ENCODE data around the gene SLC12A7.

DNA sequence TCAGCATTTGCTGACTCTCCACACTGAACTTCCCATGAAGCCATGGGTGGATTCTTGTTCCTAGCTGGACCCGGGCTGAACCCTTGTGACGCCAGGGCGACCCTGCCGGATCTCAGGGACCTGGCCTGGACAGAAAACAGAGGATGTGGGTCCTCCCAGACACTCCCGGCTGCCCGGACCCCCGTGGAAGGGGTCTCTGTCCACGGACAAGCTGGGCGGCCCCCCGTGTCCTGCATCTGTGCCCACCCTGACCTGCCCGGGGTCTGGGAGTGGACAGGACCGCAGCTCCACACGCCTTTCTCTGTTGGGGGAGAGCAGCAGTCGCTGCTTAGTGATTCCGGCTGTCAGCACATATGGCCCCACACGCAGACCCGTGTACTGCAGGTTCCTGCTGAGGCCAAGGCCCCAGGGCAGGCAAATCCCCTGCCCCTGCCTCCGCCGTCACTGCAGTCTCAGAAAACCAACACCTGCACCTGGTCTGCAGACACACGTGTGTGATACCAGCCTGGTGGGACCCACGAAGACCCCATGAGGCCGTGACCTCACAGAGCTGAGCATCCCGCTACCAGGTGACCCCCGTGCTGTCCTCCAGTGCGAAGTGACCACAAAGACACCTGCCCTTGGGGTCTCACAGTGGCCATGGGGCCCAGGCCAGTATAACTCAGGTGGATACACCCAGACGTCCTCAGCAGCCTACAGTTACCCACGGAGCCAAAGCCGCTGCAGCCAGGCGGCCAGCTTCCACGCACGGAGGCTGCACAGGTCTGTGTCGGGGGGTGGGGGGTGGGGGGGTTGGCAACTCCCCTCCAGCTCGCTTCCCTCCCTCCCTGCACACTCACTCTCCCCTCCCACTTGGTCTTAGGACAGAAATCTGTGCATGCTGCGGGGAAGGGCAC is 52.6 kb downstream of the SLC12A7 start:
- TF ChIP-seq, protein P1, sequence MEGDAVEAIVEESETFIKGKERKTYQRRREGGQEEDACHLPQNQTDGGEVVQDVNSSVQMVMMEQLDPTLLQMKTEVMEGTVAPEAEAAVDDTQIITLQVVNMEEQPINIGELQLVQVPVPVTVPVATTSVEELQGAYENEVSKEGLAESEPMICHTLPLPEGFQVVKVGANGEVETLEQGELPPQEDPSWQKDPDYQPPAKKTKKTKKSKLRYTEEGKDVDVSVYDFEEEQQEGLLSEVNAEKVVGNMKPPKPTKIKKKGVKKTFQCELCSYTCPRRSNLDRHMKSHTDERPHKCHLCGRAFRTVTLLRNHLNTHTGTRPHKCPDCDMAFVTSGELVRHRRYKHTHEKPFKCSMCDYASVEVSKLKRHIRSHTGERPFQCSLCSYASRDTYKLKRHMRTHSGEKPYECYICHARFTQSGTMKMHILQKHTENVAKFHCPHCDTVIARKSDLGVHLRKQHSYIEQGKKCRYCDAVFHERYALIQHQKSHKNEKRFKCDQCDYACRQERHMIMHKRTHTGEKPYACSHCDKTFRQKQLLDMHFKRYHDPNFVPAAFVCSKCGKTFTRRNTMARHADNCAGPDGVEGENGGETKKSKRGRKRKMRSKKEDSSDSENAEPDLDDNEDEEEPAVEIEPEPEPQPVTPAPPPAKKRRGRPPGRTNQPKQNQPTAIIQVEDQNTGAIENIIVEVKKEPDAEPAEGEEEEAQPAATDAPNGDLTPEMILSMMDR (IDR thresholded peaks at IDR 0.05 in 2 of 3, conservative IDR thresholded peaks at IDR 0.05 in 1 of 3; ENCODE audit: insufficient read depth in 2 of 3, low read depth in 1 of 3, low read length in 3 of 3), result no peak
- TF ChIP-seq, protein P2, sequence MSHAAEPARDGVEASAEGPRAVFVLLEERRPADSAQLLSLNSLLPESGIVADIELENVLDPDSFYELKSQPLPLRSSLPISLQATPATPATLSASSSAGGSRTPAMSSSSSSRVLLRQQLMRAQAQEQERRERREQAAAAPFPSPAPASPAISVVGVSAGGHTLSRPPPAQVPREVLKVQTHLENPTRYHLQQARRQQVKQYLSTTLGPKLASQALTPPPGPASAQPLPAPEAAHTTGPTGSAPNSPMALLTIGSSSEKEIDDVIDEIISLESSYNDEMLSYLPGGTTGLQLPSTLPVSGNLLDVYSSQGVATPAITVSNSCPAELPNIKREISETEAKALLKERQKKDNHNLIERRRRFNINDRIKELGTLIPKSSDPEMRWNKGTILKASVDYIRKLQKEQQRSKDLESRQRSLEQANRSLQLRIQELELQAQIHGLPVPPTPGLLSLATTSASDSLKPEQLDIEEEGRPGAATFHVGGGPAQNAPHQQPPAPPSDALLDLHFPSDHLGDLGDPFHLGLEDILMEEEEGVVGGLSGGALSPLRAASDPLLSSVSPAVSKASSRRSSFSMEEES (CRISPR knock-in tag; IDR thresholded peaks at IDR 0.05), result no peak
- TF ChIP-seq ZNF316 (IDR thresholded peaks at IDR 0.05), result no peak
- TF ChIP-seq, protein P3, sequence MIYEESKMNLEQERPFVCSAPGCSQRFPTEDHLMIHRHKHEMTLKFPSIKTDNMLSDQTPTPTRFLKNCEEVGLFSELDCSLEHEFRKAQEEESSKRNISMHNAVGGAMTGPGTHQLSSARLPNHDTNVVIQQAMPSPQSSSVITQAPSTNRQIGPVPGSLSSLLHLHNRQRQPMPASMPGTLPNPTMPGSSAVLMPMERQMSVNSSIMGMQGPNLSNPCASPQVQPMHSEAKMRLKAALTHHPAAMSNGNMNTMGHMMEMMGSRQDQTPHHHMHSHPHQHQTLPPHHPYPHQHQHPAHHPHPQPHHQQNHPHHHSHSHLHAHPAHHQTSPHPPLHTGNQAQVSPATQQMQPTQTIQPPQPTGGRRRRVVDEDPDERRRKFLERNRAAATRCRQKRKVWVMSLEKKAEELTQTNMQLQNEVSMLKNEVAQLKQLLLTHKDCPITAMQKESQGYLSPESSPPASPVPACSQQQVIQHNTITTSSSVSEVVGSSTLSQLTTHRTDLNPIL (CRISPR knock-in tag; IDR thresholded peaks at IDR 0.05), result no peak

Measured in K562 (cell line).